Endothelial cell (in vitro differentiated cells): Measurements from ENCODE around the gene GDI2. TPM values are rescaled to one million over a fixed set of nuclear protein-coding genes. Genes with fewer than 3 reads are reported as not detected.

ENCODE experiments used
- DNase-seq: peaks from one replicate; pipeline ENCODE4 v3.0.0; 2021; ENCODE audit warnings: low spot score
- H3K27ac Mint-ChIP-seq: one replicate; pipeline ENCODE4 v1.8.0; 2021; ENCODE audit warnings: mixed read lengths, inconsistent platforms; ENCODE audit not compliant: unreplicated experiment
- H3K27me3 Mint-ChIP-seq: one replicate; pipeline ENCODE4 v1.8.0; 2021; ENCODE audit warnings: mild to moderate bottlenecking, moderate library complexity, mixed read lengths, inconsistent platforms; ENCODE audit not compliant: unreplicated experiment
- H3K36me3 Mint-ChIP-seq: one replicate; pipeline ENCODE4 v1.8.0; 2021; ENCODE audit warnings: mild to moderate bottlenecking, low read depth, mixed read lengths, inconsistent platforms; ENCODE audit not compliant: unreplicated experiment
- H3K4me1 Mint-ChIP-seq: one replicate; pipeline ENCODE4 v1.8.0; 2021; ENCODE audit warnings: mild to moderate bottlenecking, mixed read lengths, inconsistent platforms; ENCODE audit not compliant: unreplicated experiment
- H3K4me3 Mint-ChIP-seq: one replicate; pipeline ENCODE4 v1.8.0; 2021; ENCODE audit warnings: mild to moderate bottlenecking, mixed read lengths, inconsistent platforms; ENCODE audit not compliant: unreplicated experiment
- H3K9me3 Mint-ChIP-seq: one replicate; pipeline ENCODE4 v1.8.0; 2021; ENCODE audit warnings: mixed read lengths, inconsistent platforms; ENCODE audit not compliant: unreplicated experiment
- CTCF ChIP-seq: fragments of 200-600 bp; sonication (generic); IDR thresholded peaks from one replicate; pipeline ENCODE4 v1.5.0; 2021; ENCODE audit warnings: antibody characterized with exemption; ENCODE audit not compliant: unreplicated experiment
- total RNA-seq: library from RNA; stranded (reverse); fragmentation: NEBNext Ultra II Directional; extraction: Animal tissue kit (Norgen Biotek cat#: 25700); gene quantifications from one replicate; pipeline ENCODE4 v1.2.1, GENCODE V29; 2021; ENCODE audit not compliant: unreplicated experiment

GDI2 gene
- total RNA-seq, 1 donor from 2014 or later: 320 TPM

- peaks cover 17% of the 10 kb centered on the region for H3K36me3 Mint-ChIP-seq
- no peak for DNase-seq
- H3K4me3 Mint-ChIP-seq: no peak overlapping the region
- no peak overlapping the region for H3K27ac Mint-ChIP-seq
- no peaks in the 10 kb centered on the region for H3K27me3 Mint-ChIP-seq
- no peaks in the 10 kb centered on the region for H3K9me3 Mint-ChIP-seq
- no peak for TF ChIP-seq CTCF
- peaks cover 36% of the 10 kb centered on the region for H3K4me1 Mint-ChIP-seq
Measured at GRCh38 chr10:5744849-5745248, 68.4 kb downstream of the GDI2 start.

GRCh38 chr10:5743736-5744135 lies 69.5 kb downstream of the GDI2 start:
- Mint-ChIP-seq H3K4me1 (peaks cover 28% of the 10 kb centered on the region), H3K36me3 (peaks cover 17% of the 10 kb centered on the region), H3K9me3 (no peaks in the 10 kb centered on the region), H3K4me3 (no peak overlapping the region), H3K27ac (no peak overlapping the region), H3K27me3 (no peaks in the 10 kb centered on the region)
- DNase-seq: no peak
- no peak for TF ChIP-seq CTCF

GRCh38 chr10:5742116-5742515 lies 71.1 kb downstream of the GDI2 start:
- Mint-ChIP-seq H3K27ac (no peak overlapping the region), H3K36me3 (peaks cover 17% of the 10 kb centered on the region), H3K9me3 (no peaks in the 10 kb centered on the region), H3K4me1 (peaks cover 12% of the 10 kb centered on the region), H3K4me3 (no peak overlapping the region), H3K27me3 (no peaks in the 10 kb centered on the region)
- TF ChIP-seq CTCF: no peak
- no peak for DNase-seq

- DNase-seq: no peak
- H3K27me3 Mint-ChIP-seq: no peaks in the 10 kb centered on the region
- no peak for TF ChIP-seq CTCF
- H3K27ac Mint-ChIP-seq: no peak overlapping the region
- H3K9me3 Mint-ChIP-seq: no peaks in the 10 kb centered on the region
- peaks cover 3% of the 10 kb centered on the region for H3K4me1 Mint-ChIP-seq
- no peak overlapping the region for H3K4me3 Mint-ChIP-seq
- peaks cover 11% of the 10 kb centered on the region for H3K36me3 Mint-ChIP-seq
Measured at GRCh38 chr10:5741276-5741675, 72.0 kb downstream of the GDI2 start.

- Mint-ChIP-seq H3K27me3 (no peaks in the 10 kb centered on the region), H3K36me3 (peaks cover 11% of the 10 kb centered on the region), H3K27ac (no peak overlapping the region), H3K9me3 (no peaks in the 10 kb centered on the region), H3K4me3 (no peak overlapping the region), H3K4me1 (no peaks in the 10 kb centered on the region)
- DNase-seq: no peak
- no peak for TF ChIP-seq CTCF
Measured at GRCh38 chr10:5738427-5738826, 74.8 kb downstream of the GDI2 start.
